ENCODE measurements around the gene IL16.

Gene IL16

DNA sequence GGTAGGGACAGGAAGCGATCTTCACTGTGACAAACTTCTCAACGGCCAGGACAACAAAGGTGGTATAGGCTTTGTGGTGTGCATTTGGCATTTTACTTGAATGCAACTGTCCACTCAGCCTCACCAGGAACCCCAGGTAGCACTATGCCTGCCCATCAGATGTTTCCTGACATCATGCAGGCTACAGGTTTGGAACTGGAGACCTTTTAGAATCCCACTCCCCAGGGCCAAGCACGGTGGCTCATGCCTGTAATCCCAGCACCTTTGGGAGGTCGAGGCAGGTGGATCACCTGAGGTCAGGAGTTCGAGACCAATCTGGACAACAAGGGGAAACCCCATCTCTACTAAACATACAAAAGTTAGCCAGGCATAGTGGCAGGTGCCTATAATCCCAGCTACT lies 117.7 kb downstream of the IL16 start:
- POLR2A ChIA-PET = no interaction called here
- no peak for DNase-seq (ENCODE audit: extremely low spot score)
- CTCF ChIA-PET = interaction anchor here (0.9 kb wide), 1 partner anchor 48 kb away, joined by 3 read pairs; no protein-coding TSS in a partner anchor
- TF ChIP-seq TARDBP (IDR thresholded peaks at IDR 0.05) = no peak
- no peak for TF ChIP-seq NFRKB (IDR thresholded peaks at IDR 0.05)
- no peak for TF ChIP-seq SP1 (IDR thresholded peaks at IDR 0.05)
- TF ChIP-seq CTBP1 (IDR thresholded peaks at IDR 0.05; ENCODE audit: borderline replicate concordance) = no peak

DNA sequence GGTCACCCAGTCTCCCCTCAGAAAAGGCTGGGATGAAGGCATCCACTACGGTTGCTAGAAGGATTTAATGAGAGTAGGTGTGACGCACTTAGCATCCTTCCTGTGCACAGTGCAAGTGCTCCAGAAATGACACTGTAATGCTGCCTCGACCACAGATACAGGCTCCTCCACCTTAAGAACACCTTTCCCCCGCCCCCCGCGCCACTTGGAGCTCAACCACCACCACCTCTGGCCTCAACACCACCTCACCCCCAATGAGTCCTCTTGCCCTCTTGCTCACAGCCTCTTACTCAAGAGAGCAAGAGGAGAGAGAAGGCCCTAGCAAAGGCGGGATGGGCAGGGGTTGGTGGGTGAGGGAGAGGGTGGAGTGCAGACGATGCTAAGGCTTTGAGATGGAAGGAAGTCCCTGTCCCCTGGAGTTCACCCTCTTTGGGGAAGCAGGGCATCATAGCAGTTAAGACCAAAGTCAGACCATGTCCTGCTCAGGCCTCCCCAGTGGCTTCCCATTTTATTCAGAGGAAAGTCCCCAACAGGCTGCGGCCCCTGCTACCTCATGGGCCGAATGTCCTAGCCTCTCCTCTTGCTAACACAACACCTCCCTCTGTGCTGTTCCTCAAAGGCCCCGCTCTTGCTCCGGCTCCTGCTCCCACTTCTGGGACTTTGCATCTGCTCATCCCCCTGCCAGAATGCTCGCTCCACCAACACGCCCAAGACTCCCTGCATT lies 118.9 kb downstream of the IL16 start:
- TF ChIP-seq FOXA1 (IDR thresholded peaks at IDR 0.05) (no peak), NFRKB (IDR thresholded peaks at IDR 0.05) (no peak), SP1 (IDR thresholded peaks at IDR 0.05) (no peak), FOXK2 (IDR thresholded peaks at IDR 0.05) (no peak), LEF1 (IDR thresholded peaks at IDR 0.05; ENCODE audit: borderline replicate concordance) (no peak), ARNT (IDR thresholded peaks at IDR 0.05) (no peak), TARDBP (IDR thresholded peaks at IDR 0.05) (no peak), ELF4 (IDR thresholded peaks at IDR 0.05) (no peak), SUZ12 (IDR thresholded peaks at IDR 0.05) (no peak)
- POLR2A ChIA-PET = no interaction called here
- no peak for DNase-seq (ENCODE audit: extremely low spot score)
- CTCF ChIA-PET = no interaction called here

DNA sequence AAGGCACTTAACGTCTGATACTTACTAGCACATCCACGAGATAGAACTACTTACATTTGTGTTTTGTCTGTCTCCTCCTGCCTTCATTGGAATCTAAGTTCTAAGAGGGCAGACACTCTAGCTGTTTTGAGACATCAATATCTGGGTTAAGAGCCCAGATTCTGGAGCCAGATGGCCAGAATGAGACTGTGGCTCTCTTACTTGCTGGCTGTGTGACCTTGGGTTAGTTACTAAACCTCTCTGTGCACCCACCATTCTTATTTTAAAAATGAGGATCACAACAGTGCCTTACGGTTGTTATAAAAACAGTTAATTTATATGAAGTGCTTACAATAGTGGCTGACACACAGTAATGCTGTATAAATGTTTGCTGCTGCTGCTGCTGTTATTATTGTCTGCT lies 119.6 kb downstream of the IL16 start:
- CTCF ChIA-PET = no interaction called here
- POLR2A ChIA-PET = interaction anchor here (0.7 kb wide), 1 partner anchor 23 kb away, joined by 3 read pairs; no protein-coding TSS in a partner anchor
- no peak for DNase-seq (ENCODE audit: extremely low spot score)
- TF ChIP-seq SP1 (IDR thresholded peaks at IDR 0.05) = no peak
- TF ChIP-seq LEF1 (IDR thresholded peaks at IDR 0.05; ENCODE audit: borderline replicate concordance) = no peak
- TF ChIP-seq L3MBTL2 (conservative IDR thresholded peaks at IDR 0.05) = no peak
- TF ChIP-seq, protein P1, sequence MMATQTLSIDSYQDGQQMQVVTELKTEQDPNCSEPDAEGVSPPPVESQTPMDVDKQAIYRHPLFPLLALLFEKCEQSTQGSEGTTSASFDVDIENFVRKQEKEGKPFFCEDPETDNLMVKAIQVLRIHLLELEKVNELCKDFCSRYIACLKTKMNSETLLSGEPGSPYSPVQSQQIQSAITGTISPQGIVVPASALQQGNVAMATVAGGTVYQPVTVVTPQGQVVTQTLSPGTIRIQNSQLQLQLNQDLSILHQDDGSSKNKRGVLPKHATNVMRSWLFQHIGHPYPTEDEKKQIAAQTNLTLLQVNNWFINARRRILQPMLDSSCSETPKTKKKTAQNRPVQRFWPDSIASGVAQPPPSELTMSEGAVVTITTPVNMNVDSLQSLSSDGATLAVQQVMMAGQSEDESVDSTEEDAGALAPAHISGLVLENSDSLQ (IDR thresholded peaks at IDR 0.05) = no peak
- no peak for TF ChIP-seq TARDBP (IDR thresholded peaks at IDR 0.05)
- TF ChIP-seq FOXM1 (IDR thresholded peaks at IDR 0.05; ENCODE audit: borderline replicate concordance) = no peak
- no peak for TF ChIP-seq SUZ12 (IDR thresholded peaks at IDR 0.05)
- no peak for TF ChIP-seq FOXA1 (IDR thresholded peaks at IDR 0.05)
- TF ChIP-seq ELF4 (IDR thresholded peaks at IDR 0.05) = no peak
- no peak for TF ChIP-seq CTBP1 (IDR thresholded peaks at IDR 0.05; ENCODE audit: borderline replicate concordance)
- TF ChIP-seq NFRKB (IDR thresholded peaks at IDR 0.05) = no peak
- TF ChIP-seq BHLHE40 (IDR thresholded peaks at IDR 0.05; ENCODE audit: borderline replicate concordance) = no peak
- no peak for TF ChIP-seq FOXK2 (IDR thresholded peaks at IDR 0.05)
- TF ChIP-seq ARNT (IDR thresholded peaks at IDR 0.05) = no peak
- no peak for TF ChIP-seq HDGF (IDR thresholded peaks at IDR 0.05; ENCODE audit: borderline replicate concordance)
- TF ChIP-seq ZNF384 (IDR thresholded peaks at IDR 0.05) = no peak

DNA sequence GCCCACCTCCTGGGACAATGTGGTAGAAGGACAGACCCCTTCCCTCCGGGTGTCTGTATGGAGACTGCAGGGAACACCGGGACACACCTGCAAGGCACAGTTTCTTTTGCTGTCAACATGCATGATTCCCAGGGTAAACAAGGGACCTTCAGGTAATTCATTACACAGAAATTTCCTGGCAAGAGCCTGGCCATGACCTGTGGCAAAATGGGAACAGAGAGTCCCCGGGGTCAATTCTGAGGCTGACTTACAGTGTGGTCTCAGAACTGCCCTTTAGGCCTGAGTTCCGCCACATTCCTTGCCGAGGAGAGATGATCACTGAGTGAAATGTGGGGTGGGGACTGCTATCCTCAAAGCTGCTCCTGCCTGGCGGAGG lies 121.0 kb downstream of the IL16 start:
- no peak for DNase-seq (ENCODE audit: extremely low spot score)
- ChIA-PET CTCF (no interaction called here), POLR2A (no interaction called here)
- TF ChIP-seq BHLHE40 (IDR thresholded peaks at IDR 0.05; ENCODE audit: borderline replicate concordance) = no peak
- TF ChIP-seq ELF4 (IDR thresholded peaks at IDR 0.05) = no peak
- no peak for TF ChIP-seq NFRKB (IDR thresholded peaks at IDR 0.05)
- no peak for TF ChIP-seq CTBP1 (IDR thresholded peaks at IDR 0.05; ENCODE audit: borderline replicate concordance)
- TF ChIP-seq, protein P1 (IDR thresholded peaks at IDR 0.05) = no peak
- TF ChIP-seq SUZ12 (IDR thresholded peaks at IDR 0.05) = no peak
- no peak for TF ChIP-seq FOXK2 (IDR thresholded peaks at IDR 0.05)

DNA sequence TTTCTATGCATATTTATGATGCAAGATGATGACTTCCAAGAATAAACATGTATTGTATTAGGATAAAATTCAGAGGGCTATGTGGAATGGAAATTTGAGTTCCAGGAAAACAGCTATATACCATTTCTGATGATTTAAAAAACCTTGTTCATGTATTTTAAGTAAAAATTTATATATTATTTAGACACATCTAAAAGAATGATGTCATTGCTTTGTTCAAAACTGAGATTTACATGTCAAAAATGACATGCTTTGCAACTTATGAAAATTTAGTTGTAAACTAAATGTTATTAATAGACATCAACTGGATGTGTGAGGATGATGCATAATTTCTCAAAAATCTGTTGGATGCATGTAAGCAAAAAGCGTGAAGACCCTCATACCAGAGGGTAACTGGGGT lies 125.0 kb downstream of the IL16 start:
- POLR2A ChIA-PET = no interaction called here
- TF ChIP-seq ZNF384 (IDR thresholded peaks at IDR 0.05) = no peak
- TF ChIP-seq, protein P1 (IDR thresholded peaks at IDR 0.05) = no peak
- TF ChIP-seq NFRKB (IDR thresholded peaks at IDR 0.05) = no peak
- TF ChIP-seq TARDBP (IDR thresholded peaks at IDR 0.05) = no peak
- TF ChIP-seq BHLHE40 (IDR thresholded peaks at IDR 0.05; ENCODE audit: borderline replicate concordance) = no peak
- no peak for TF ChIP-seq FOXK2 (IDR thresholded peaks at IDR 0.05)
- TF ChIP-seq SP1 (IDR thresholded peaks at IDR 0.05) = no peak
- TF ChIP-seq SUZ12 (IDR thresholded peaks at IDR 0.05) = no peak
- no peak for TF ChIP-seq FOXM1 (IDR thresholded peaks at IDR 0.05; ENCODE audit: borderline replicate concordance)
- no peak for TF ChIP-seq L3MBTL2 (conservative IDR thresholded peaks at IDR 0.05)
- no peak for TF ChIP-seq FOXA1 (IDR thresholded peaks at IDR 0.05)
- no peak for TF ChIP-seq HDGF (IDR thresholded peaks at IDR 0.05; ENCODE audit: borderline replicate concordance)
- no peak for TF ChIP-seq ARNT (IDR thresholded peaks at IDR 0.05)
- TF ChIP-seq LEF1 (IDR thresholded peaks at IDR 0.05; ENCODE audit: borderline replicate concordance) = no peak
- no peak for TF ChIP-seq CTBP1 (IDR thresholded peaks at IDR 0.05; ENCODE audit: borderline replicate concordance)
- no peak for TF ChIP-seq ELF4 (IDR thresholded peaks at IDR 0.05)
- CTCF ChIA-PET = interaction anchor here (1.1 kb wide), 1 partner anchor 46 kb away, joined by 7 read pairs; no protein-coding TSS in a partner anchor
- no peak for DNase-seq (ENCODE audit: extremely low spot score)

DNA sequence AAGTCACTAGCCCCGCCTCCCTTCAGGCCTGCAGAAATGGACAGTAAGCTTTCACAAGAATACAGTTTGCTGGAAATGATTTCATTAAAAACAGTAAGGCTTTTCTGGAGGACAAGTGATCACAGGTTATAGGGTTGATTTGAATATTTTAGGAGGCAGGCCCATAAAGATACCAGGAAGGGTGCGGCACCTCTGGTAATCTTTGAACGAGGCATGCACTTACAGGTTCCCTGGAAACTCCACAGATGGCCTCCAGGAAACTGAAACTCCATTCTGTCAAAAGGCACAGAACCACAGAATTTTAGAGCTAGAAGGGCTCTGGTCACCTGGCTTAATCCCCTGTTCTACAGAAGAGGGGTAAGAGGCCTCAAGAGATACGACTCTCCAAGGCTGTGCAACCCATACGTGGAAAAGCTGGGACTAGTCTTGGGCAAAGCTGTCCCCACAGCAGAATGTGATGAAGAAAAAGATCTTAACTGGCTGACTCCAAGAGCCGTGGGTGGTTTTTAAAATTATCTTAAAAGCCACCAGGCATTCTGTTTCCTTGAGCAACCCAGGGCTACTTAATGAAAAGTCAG lies 126.1 kb downstream of the IL16 start:
- ChIA-PET POLR2A (no interaction called here), CTCF (no interaction called here)
- DNase-seq (ENCODE audit: extremely low spot score) = no peak
- TF ChIP-seq NFRKB (IDR thresholded peaks at IDR 0.05) = no peak
- no peak for TF ChIP-seq LEF1 (IDR thresholded peaks at IDR 0.05; ENCODE audit: borderline replicate concordance)
- no peak for TF ChIP-seq HDGF (IDR thresholded peaks at IDR 0.05; ENCODE audit: borderline replicate concordance)
- TF ChIP-seq FOXA1 (IDR thresholded peaks at IDR 0.05) = no peak
- no peak for TF ChIP-seq L3MBTL2 (conservative IDR thresholded peaks at IDR 0.05)
- no peak for TF ChIP-seq FOXM1 (IDR thresholded peaks at IDR 0.05; ENCODE audit: borderline replicate concordance)
- TF ChIP-seq CTBP1 (IDR thresholded peaks at IDR 0.05; ENCODE audit: borderline replicate concordance) = no peak
- no peak for TF ChIP-seq ZNF384 (IDR thresholded peaks at IDR 0.05)
- no peak for TF ChIP-seq ARNT (IDR thresholded peaks at IDR 0.05)
- no peak for TF ChIP-seq SP1 (IDR thresholded peaks at IDR 0.05)
- no peak for TF ChIP-seq FOXK2 (IDR thresholded peaks at IDR 0.05)
- TF ChIP-seq BHLHE40 (IDR thresholded peaks at IDR 0.05; ENCODE audit: borderline replicate concordance) = no peak
- no peak for TF ChIP-seq ELF4 (IDR thresholded peaks at IDR 0.05)
- TF ChIP-seq, protein P1 (IDR thresholded peaks at IDR 0.05) = no peak
- no peak for TF ChIP-seq SUZ12 (IDR thresholded peaks at IDR 0.05)
- no peak for TF ChIP-seq TARDBP (IDR thresholded peaks at IDR 0.05)
